ENCODE data around the gene MTAP. TPM values are rescaled to one million over a fixed set of nuclear protein-coding genes. Genes with fewer than 3 reads are reported as not detected.

Gene MTAP
- total RNA-seq: 78.5 to 90.0 TPM (median 88.3 TPM) in 3 replicates

GRCh38 chr9:21802418-21803000, at the start of gene MTAP:
Gene MTAP (plus strand): TSS chr9:21802636. CDS start chr9:21802749, 113 bp downstream.
- Mint-ChIP-seq H3K27ac (peak within 1 kb of the TSS; percentile 99), H3K9me3 (no peaks in the 10 kb centered on the region), H3K4me1 (peaks cover 35% of the 10 kb centered on the region), H3K36me3 (peaks cover 9% of the 10 kb centered on the region), H3K4me3 (peak within 1 kb of the TSS; percentile 99), H3K27me3 (ENCODE audit: low read depth) (no peaks in the 10 kb centered on the region)
- TF ChIP-seq CTCF (IDR thresholded peaks at IDR 0.05; ENCODE audit: unreplicated experiment): no peak
- peak; percentile 81 to 86 for DNase-seq (ENCODE audit: low spot score in 2 of 2, unreplicated experiment in 2 of 2)

GRCh38 chr9:21753523-21753922, 48.9 kb upstream of the MTAP start:
- Mint-ChIP-seq H3K27ac (no peak overlapping the region), H3K4me1 (peaks cover 7% of the 10 kb centered on the region), H3K4me3 (no peak overlapping the region), H3K9me3 (no peaks in the 10 kb centered on the region), H3K36me3 (no peaks in the 10 kb centered on the region), H3K27me3 (ENCODE audit: low read depth) (peaks cover 10% of the 10 kb centered on the region)
- TF ChIP-seq CTCF (IDR thresholded peaks at IDR 0.05; ENCODE audit: unreplicated experiment): no peak
- no peak for DNase-seq (ENCODE audit: low spot score in 2 of 2, unreplicated experiment in 2 of 2)

GRCh38 chr9:21754741-21755140, 47.7 kb upstream of the MTAP start:
- Mint-ChIP-seq H3K27ac (no peak overlapping the region), H3K36me3 (no peaks in the 10 kb centered on the region), H3K27me3 (ENCODE audit: low read depth) (peaks cover 12% of the 10 kb centered on the region), H3K4me3 (no peak overlapping the region), H3K9me3 (no peaks in the 10 kb centered on the region), H3K4me1 (peaks cover 7% of the 10 kb centered on the region)
- DNase-seq (ENCODE audit: low spot score in 2 of 2, unreplicated experiment in 2 of 2): no peak
- TF ChIP-seq CTCF (IDR thresholded peaks at IDR 0.05; ENCODE audit: unreplicated experiment): no peak

GRCh38 chr9:21758540-21758939, 43.9 kb upstream of the MTAP start:
- Mint-ChIP-seq H3K36me3 (no peaks in the 10 kb centered on the region), H3K27me3 (ENCODE audit: low read depth) (peaks cover 19% of the 10 kb centered on the region), H3K4me1 (no peaks in the 10 kb centered on the region), H3K9me3 (no peaks in the 10 kb centered on the region), H3K27ac (no peak overlapping the region), H3K4me3 (no peak overlapping the region)
- no peak for TF ChIP-seq CTCF (IDR thresholded peaks at IDR 0.05; ENCODE audit: unreplicated experiment)
- DNase-seq (ENCODE audit: low spot score in 2 of 2, unreplicated experiment in 2 of 2): no peak

GRCh38 chr9:21761309-21761901, 41.0 kb upstream of the MTAP start:
- no peaks in the 10 kb centered on the region for H3K36me3 Mint-ChIP-seq
- no peaks in the 10 kb centered on the region for H3K4me1 Mint-ChIP-seq
- H3K27ac Mint-ChIP-seq: no peak overlapping the region
- H3K9me3 Mint-ChIP-seq: no peaks in the 10 kb centered on the region
- no peak for TF ChIP-seq CTCF (IDR thresholded peaks at IDR 0.05; ENCODE audit: unreplicated experiment)
- no peak overlapping the region for H3K4me3 Mint-ChIP-seq
- no peak for DNase-seq (ENCODE audit: low spot score in 2 of 2, unreplicated experiment in 2 of 2)
- H3K27me3 Mint-ChIP-seq (ENCODE audit: low read depth): peaks cover 14% of the 10 kb centered on the region

All from mesothelial cell of epicardium (in vitro differentiated cells).